ENCODE results near the gene EDN2.

EDN2 gene

DNA sequence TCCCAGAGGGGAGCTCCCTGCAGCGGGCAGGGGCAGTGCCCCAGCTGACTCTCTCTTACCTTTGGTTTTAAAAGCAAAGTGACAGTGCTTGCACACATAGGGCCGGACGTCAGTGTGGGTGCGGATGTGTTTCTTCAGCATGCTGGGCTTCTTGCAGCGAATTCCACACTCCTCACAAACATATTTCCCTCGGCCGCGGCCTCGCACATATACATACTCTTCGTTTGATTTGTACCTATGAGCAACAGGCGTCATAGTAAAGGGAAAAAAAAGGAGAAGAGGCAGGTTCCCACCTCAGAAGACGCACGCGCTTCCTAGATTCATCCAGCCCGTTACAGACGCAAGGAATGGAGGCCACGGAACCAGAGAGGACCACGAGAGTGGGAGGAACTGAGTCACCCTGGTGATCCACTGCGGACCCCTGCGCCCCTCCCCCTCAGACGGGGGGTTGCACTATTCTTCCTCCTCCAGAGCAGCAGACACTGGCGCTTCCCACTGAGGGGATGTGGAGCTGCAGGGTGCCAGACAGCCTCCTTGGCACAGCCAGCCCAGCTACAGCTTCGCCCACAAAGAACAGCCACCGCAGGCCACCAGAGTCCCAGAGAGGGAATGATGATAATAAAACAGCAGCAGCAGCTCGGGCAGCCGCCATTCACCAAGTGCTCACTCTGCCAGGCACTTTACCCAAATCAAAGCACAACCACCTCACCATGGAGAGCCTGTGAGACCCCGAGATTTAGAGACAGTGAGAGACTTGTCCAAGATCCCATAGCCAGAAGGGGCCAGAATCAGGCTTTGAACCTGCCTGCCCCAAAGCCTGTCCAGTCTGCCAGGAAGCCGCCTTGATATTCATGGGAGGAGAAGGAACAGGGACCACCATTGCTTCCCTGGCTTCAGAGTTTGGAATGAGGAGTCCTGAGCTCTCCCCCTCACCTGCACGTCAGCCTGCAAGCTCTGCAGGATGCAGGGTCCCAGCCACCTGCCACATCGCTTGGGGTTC, 40.5 kb upstream of the EDN2 start:
- ChIA-PET POLR2A (no interaction called here), CTCF (interaction anchor here (1.0 to 1.7 kb wide), 2 partner anchors 9 to 12 kb away, joined by 5 to 16 read pairs; no protein-coding TSS in a partner anchor)
- no peaks in the 10 kb centered on the region for H3K36me3 ChIP-seq (ENCODE audit: control insufficient read depth in 2 of 2, insufficient read depth in 1 of 2, low read length in 2 of 2)
- no peaks in the 10 kb centered on the region for H3K4me1 ChIP-seq (ENCODE audit: control insufficient read depth, insufficient read depth, low read length)
- no peaks in the 10 kb centered on the region for H3K9me3 ChIP-seq (ENCODE audit: control insufficient read depth, insufficient read depth, low read depth, low read length)
- H3K27ac ChIP-seq (ENCODE audit: extremely low read depth, low read depth, low read length), result no peak overlapping the region
- H3K4me3 ChIP-seq (ENCODE audit: low read depth, low read length), result no peak overlapping the region
- TF ChIP-seq, protein P1, sequence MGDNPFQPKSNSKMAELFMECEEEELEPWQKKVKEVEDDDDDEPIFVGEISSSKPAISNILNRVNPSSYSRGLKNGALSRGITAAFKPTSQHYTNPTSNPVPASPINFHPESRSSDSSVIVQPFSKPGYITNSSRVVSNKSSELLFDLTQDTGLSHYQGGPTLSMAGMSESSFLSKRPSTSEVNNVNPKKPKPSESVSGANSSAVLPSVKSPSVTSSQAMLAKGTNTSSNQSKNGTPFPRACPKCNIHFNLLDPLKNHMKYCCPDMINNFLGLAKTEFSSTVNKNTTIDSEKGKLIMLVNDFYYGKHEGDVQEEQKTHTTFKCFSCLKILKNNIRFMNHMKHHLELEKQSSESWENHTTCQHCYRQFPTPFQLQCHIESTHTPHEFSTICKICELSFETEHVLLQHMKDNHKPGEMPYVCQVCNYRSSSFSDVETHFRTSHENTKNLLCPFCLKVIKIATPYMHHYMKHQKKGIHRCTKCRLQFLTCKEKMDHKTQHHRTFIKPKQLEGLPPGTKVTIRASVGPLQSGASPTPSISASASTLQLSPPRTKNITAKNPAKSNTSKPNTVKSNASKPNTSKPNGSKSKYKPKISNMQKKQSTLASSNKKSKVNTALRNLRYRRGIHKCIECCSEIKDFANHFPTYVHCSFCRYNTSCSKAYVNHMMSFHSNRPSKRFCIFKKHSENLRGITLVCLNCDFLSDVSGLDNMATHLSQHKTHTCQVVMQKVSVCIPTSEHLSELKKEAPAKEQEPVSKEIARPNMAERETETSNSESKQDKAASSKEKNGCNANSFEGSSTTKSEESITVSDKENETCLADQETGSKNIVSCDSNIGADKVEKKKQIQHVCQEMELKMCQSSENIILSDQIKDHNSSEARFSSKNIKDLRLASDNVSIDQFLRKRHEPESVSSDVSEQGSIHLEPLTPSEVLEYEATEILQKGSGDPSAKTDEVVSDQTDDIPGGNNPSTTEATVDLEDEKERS (tag by site-specific recombination; IDR thresholded peaks at IDR 0.05), result no peak
- TF ChIP-seq ZSCAN18 (tag by site-specific recombination; IDR thresholded peaks at IDR 0.05) (no peak), ZSCAN23 (tag by site-specific recombination; IDR thresholded peaks at IDR 0.05) (no peak), ZIC2 (tag by site-specific recombination; IDR thresholded peaks at IDR 0.05) (0 out of 2 replicates have a peak, but pooled peaks have one; percentile 16), ZNF155 (tag by site-specific recombination; IDR thresholded peaks at IDR 0.05) (no peak), KLF16 (tag by site-specific recombination; IDR thresholded peaks at IDR 0.05) (no peak), KLF1 (tag by site-specific recombination; IDR thresholded peaks at IDR 0.05) (no peak), FEZF1 (tag by site-specific recombination; IDR thresholded peaks at IDR 0.05) (no peak), ZNF48 (tag by site-specific recombination; IDR thresholded peaks at IDR 0.05) (no peak), ZNF701 (tag by site-specific recombination; IDR thresholded peaks at IDR 0.05) (no peak), SCRT2 (tag by site-specific recombination; IDR thresholded peaks at IDR 0.05) (peak; percentile 29; the same call in 1 of the 2 replicates)

DNA sequence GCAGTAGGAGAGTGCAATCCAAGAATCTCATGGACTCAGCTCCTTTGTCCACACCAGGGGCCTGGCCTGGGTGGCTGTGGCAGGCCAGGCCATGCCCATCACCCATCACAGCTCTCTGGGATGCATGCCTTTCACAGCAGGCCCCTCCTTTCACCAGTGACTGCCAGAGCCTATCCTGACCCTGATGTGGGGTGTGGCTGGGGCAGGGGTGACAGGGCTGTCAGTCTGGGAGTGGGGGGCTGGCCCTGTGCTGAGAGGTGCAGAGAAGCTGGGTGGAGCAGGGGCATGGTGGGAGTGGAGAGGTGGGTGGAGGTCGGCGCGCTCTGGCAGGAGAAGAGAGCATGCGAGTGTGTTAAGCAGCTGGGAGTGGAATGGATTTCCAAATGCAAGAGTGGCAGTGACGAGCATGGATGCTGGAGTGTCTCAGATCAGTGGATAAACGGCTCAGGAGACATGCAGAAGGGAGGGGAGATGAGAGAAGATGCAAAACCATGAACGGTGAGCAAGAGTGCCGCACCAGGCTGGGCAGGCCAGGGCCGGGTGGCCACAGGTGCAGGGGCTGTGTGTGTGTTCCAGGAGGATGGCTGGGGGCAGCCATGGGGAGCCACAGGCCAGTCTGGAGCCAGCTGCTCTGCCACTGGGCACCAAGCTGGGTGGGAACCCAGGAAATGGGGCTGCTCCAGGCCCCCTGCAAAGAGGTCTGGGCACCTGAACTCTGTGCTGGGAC, 39.6 kb upstream of the EDN2 start:
- H3K27ac ChIP-seq (ENCODE audit: extremely low read depth, low read depth, low read length), result no peak overlapping the region
- POLR2A ChIA-PET, result no interaction called here

More for the DNA sequence above, 39.6 kb upstream of the EDN2 start:
- H3K9me3 ChIP-seq (ENCODE audit: control insufficient read depth, insufficient read depth, low read depth, low read length), result no peaks in the 10 kb centered on the region
- H3K36me3 ChIP-seq (ENCODE audit: control insufficient read depth in 2 of 2, insufficient read depth in 1 of 2, low read length in 2 of 2), result no peaks in the 10 kb centered on the region
- H3K4me1 ChIP-seq (ENCODE audit: control insufficient read depth, insufficient read depth, low read length), result no peaks in the 10 kb centered on the region
- no peak for TF ChIP-seq ZSCAN30 (tag by site-specific recombination; IDR thresholded peaks at IDR 0.05)
- peak; percentile 37 for TF ChIP-seq ZFHX2 (tag by site-specific recombination; conservative IDR thresholded peaks at IDR 0.05)
- no peak for TF ChIP-seq ZNF404 (tag by site-specific recombination; IDR thresholded peaks at IDR 0.05)
- TF ChIP-seq KLF1 (tag by site-specific recombination; IDR thresholded peaks at IDR 0.05), result peak; percentile 86
- no peak for TF ChIP-seq RBAK (tag by site-specific recombination; IDR thresholded peaks at IDR 0.05)
- no peak for TF ChIP-seq ZNF248 (tag by site-specific recombination; IDR thresholded peaks at IDR 0.05)
- peak; percentile 37; the same call in 1 of the 2 replicates for TF ChIP-seq EGR2 (tag by site-specific recombination; IDR thresholded peaks at IDR 0.05; ENCODE audit: low read depth)
- TF ChIP-seq, protein P2, sequence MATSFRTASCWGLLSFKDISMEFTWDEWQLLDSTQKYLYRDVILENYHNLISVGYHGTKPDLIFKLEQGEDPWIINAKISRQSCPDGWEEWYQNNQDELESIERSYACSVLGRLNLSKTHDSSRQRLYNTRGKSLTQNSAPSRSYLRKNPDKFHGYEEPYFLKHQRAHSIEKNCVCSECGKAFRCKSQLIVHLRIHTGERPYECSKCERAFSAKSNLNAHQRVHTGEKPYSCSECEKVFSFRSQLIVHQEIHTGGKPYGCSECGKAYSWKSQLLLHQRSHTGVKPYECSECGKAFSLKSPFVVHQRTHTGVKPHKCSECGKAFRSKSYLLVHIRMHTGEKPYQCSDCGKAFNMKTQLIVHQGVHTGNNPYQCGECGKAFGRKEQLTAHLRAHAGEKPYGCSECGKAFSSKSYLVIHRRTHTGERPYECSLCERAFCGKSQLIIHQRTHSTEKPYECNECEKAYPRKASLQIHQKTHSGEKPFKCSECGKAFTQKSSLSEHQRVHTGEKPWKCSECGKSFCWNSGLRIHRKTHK (tag by site-specific recombination; IDR thresholded peaks at IDR 0.05), result no peak
- TF ChIP-seq, protein P3, sequence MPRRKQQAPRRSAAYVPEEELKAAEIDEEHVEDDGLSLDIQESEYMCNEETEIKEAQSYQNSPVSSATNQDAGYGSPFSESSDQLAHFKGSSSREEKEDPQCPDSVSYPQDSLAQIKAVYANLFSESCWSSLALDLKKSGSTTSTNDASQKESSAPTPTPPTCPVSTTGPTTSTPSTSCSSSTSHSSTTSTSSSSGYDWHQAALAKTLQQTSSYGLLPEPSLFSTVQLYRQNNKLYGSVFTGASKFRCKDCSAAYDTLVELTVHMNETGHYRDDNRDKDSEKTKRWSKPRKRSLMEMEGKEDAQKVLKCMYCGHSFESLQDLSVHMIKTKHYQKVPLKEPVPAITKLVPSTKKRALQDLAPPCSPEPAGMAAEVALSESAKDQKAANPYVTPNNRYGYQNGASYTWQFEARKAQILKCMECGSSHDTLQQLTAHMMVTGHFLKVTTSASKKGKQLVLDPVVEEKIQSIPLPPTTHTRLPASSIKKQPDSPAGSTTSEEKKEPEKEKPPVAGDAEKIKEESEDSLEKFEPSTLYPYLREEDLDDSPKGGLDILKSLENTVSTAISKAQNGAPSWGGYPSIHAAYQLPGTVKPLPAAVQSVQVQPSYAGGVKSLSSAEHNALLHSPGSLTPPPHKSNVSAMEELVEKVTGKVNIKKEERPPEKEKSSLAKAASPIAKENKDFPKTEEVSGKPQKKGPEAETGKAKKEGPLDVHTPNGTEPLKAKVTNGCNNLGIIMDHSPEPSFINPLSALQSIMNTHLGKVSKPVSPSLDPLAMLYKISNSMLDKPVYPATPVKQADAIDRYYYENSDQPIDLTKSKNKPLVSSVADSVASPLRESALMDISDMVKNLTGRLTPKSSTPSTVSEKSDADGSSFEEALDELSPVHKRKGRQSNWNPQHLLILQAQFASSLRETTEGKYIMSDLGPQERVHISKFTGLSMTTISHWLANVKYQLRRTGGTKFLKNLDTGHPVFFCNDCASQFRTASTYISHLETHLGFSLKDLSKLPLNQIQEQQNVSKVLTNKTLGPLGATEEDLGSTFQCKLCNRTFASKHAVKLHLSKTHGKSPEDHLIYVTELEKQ (tag by site-specific recombination; IDR thresholded peaks at IDR 0.05; ENCODE audit: borderline replicate concordance), result no peak
- TF ChIP-seq ZNF658 (tag by site-specific recombination; IDR thresholded peaks at IDR 0.05), result no peak
- CTCF ChIA-PET, result interaction anchor here (1.7 kb wide), 1 partner anchor 8 kb away, joined by 16 read pairs; no protein-coding TSS in a partner anchor
- H3K4me3 ChIP-seq (ENCODE audit: low read depth, low read length), result no peak overlapping the region

Measured in HEK293 (cell line).